Nephron progenitor cell (in vitro differentiated cells): Measurements from ENCODE around the gene ELMO1.
"Not testable (repeated sequence)": the region's sequence is repeated elsewhere in the genome, so short reads cannot be mapped to it uniquely, and the experiment has no call there.

ENCODE experiments used
- DNase-seq: peaks from one replicate; pipeline ENCODE4 v3.0.0; 2021
- H3K27ac Mint-ChIP-seq: 2 replicates; pipeline ENCODE4 v1.8.0; 2021; ENCODE audit warnings: mild to moderate bottlenecking, moderate library complexity, mixed read lengths
- H3K27me3 Mint-ChIP-seq: 2 replicates; pipeline ENCODE4 v1.8.0; 2021; ENCODE audit warnings: mild to moderate bottlenecking, low read depth, mixed read lengths; ENCODE audit not compliant: poor library complexity
- H3K36me3 Mint-ChIP-seq: 2 replicates; pipeline ENCODE4 v1.8.0; 2021; ENCODE audit warnings: low read depth, mixed read lengths
- H3K4me1 Mint-ChIP-seq: 2 replicates; pipeline ENCODE4 v1.8.0; 2021; ENCODE audit warnings: mixed read lengths
- H3K4me3 Mint-ChIP-seq: 2 replicates; pipeline ENCODE4 v1.8.0; 2021; ENCODE audit warnings: mild to moderate bottlenecking, moderate library complexity, mixed read lengths
- H3K9me3 Mint-ChIP-seq: 2 replicates; pipeline ENCODE4 v1.8.0; 2021; ENCODE audit warnings: mild to moderate bottlenecking, moderate library complexity, mixed read lengths
- CTCF ChIP-seq: fragments of 200-600 bp; sonication (generic); IDR thresholded peaks from 2 replicates; pipeline ENCODE4 v1.5.0; 2021; ENCODE audit warnings: antibody characterized with exemption

ELMO1 gene

GRCh38 chr7:37149773-37150124 is 298.9 kb downstream of the ELMO1 start:
- no peak overlapping the region for H3K4me3 Mint-ChIP-seq
- H3K9me3 Mint-ChIP-seq: peaks cover 10% of the 10 kb centered on the region
- H3K36me3 Mint-ChIP-seq: peaks cover 8% of the 10 kb centered on the region
- no peak for DNase-seq
- H3K27ac Mint-ChIP-seq: no peak overlapping the region
- TF ChIP-seq CTCF: no peak
- H3K4me1 Mint-ChIP-seq: peaks cover 16% of the 10 kb centered on the region
- peaks cover 5% of the 10 kb centered on the region for H3K27me3 Mint-ChIP-seq

- TF ChIP-seq CTCF: no peak
- H3K36me3 Mint-ChIP-seq: peaks cover 4% of the 10 kb centered on the region
- no peak for DNase-seq
- H3K4me1 Mint-ChIP-seq: peaks cover 21% of the 10 kb centered on the region
- peaks cover 5% of the 10 kb centered on the region for H3K27me3 Mint-ChIP-seq
- H3K4me3 Mint-ChIP-seq: no peak overlapping the region
- no peak overlapping the region for H3K27ac Mint-ChIP-seq
- peaks cover 4% of the 10 kb centered on the region for H3K9me3 Mint-ChIP-seq
These were observed 299.5 kb downstream of the ELMO1 start for GRCh38 chr7:37149051-37149772.

GRCh38 chr7:37145682-37146081 is 303.0 kb downstream of the ELMO1 start:
- DNase-seq: no peak
- H3K4me1 Mint-ChIP-seq: peaks cover 16% of the 10 kb centered on the region
- H3K4me3 Mint-ChIP-seq: no peak overlapping the region
- peaks cover 11% of the 10 kb centered on the region for H3K36me3 Mint-ChIP-seq
- peaks cover 5% of the 10 kb centered on the region for H3K27me3 Mint-ChIP-seq
- no peak overlapping the region for H3K27ac Mint-ChIP-seq
- peaks cover 16% of the 10 kb centered on the region for H3K9me3 Mint-ChIP-seq
- no peak for TF ChIP-seq CTCF

- Mint-ChIP-seq H3K4me3 (no peak overlapping the region), H3K27ac (peak overlapping the region; percentile 41), H3K36me3 (peaks cover 20% of the 10 kb centered on the region), H3K27me3 (peaks cover 5% of the 10 kb centered on the region), H3K4me1 (peaks cover 9% of the 10 kb centered on the region), H3K9me3 (peaks cover 28% of the 10 kb centered on the region)
- no peak for DNase-seq
- no peak for TF ChIP-seq CTCF
These were observed 304.2 kb downstream of the ELMO1 start for GRCh38 chr7:37144423-37144822.

GRCh38 chr7:37142958-37143357 is 305.7 kb downstream of the ELMO1 start:
- no peak for TF ChIP-seq CTCF
- H3K27me3 Mint-ChIP-seq: peaks cover 5% of the 10 kb centered on the region
- peaks cover 8% of the 10 kb centered on the region for H3K4me1 Mint-ChIP-seq
- no peak overlapping the region for H3K4me3 Mint-ChIP-seq
- peaks cover 43% of the 10 kb centered on the region for H3K9me3 Mint-ChIP-seq
- DNase-seq: no peak
- H3K27ac Mint-ChIP-seq: no peak overlapping the region
- peaks cover 33% of the 10 kb centered on the region for H3K36me3 Mint-ChIP-seq

- peaks cover 51% of the 10 kb centered on the region for H3K9me3 Mint-ChIP-seq
- peaks cover 2% of the 10 kb centered on the region for H3K27me3 Mint-ChIP-seq
- H3K36me3 Mint-ChIP-seq: peaks cover 36% of the 10 kb centered on the region
- H3K27ac Mint-ChIP-seq: no peak overlapping the region
- peaks cover 8% of the 10 kb centered on the region for H3K4me1 Mint-ChIP-seq
- no peak for DNase-seq
- no peak overlapping the region for H3K4me3 Mint-ChIP-seq
- TF ChIP-seq CTCF: no peak
These were observed 306.9 kb downstream of the ELMO1 start for GRCh38 chr7:37141742-37142141.

- H3K4me1 Mint-ChIP-seq, H3K27me3 Mint-ChIP-seq, H3K4me3 Mint-ChIP-seq, H3K27ac Mint-ChIP-seq, DNase-seq: not testable (repeated sequence)
- H3K9me3 Mint-ChIP-seq: peaks cover 34% of the 10 kb centered on the region
- peaks cover 16% of the 10 kb centered on the region for H3K36me3 Mint-ChIP-seq
These were observed 314.8 kb downstream of the ELMO1 start for GRCh38 chr7:37133902-37134301.
